Dermis microvascular lymphatic vessel endothelial cell (primary cell): Measurements from ENCODE around the gene SULT4A1. TPM values are rescaled to one million over a fixed set of nuclear protein-coding genes. Genes with fewer than 3 reads are reported as not detected.

Experiments used
- DNase-seq, 2 donors: peaks; one replicate each; pipeline versions ENCODE4 v3.0.0 to v3.0.0-alpha.2; 2010; ENCODE audit warnings: low read depth in 2 of 2
- total RNA-seq: library from RNA; depleted of rRNA; stranded (reverse); fragments of >200 nt; gene quantifications from 2 replicates; pipeline ENCODE4 v1.2.1, GENCODE V29; 2014

Gene SULT4A1
- total RNA-seq, 1 donor from 2014 or later = not detected

GRCh38 chr22:43812149-43812842 is 50.0 kb downstream of the SULT4A1 start, which contains the start of gene EFCAB6:
Gene EFCAB6 (minus strand): TSS chr22:43812305. CDS start chr22:43782318, 29,987 bp downstream.
- peak; percentile 89 to 90 for DNase-seq

- peak; percentile 36 to 38 for DNase-seq
Observed at GRCh38 chr22:43811777-43812148, 50.5 kb downstream of the SULT4A1 start.

DNA sequence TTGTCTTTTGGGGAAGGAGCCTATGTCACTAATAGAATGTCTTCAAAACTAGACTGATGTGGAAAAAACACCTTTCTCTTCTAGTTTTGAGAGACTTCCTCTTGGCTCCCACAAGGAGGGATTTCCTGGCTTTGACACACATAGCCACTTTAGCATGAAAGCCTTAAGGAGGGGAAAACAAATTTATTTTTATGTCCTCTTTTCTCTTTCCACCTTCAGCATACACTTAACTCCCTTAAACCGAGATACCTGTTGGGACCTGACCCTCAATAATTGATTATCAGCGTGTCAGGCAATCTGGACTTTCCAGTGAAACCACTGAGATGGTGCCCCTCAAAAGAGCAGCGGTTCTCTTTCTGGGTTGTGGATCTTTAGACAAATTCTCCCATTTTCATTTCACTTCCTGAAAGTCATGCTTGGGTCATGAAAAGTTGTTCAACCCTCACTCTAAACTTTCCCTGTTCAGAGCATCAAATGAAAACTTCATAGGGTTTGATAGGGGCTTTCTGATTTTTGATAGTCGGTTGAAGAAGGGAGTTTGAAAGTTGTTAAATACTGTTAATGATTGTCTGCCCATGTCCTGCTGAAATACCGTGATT is 59.3 kb downstream of the SULT4A1 start:
- DNase-seq = no peak

GRCh38 chr22:43800970-43801369 is 61.3 kb downstream of the SULT4A1 start:
- no peak for DNase-seq

DNA sequence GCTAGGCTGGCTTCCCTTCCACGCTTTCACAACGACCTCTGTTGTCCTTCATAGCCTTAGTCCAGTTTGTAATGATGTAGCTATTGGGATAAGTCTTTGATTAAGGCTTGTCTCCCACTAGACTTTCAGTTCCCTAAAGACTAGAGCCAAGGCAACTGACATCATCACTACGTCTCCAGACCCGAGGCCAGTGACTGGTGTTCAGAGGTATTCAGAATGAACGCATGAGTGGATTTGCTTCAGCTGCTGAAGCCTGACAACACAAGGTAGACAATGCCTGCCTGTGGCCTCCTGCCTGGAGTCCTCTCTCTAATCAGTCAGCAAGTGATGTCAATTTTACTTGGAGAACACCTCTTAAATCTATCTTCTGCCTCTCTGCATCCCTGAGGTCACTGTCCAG is 63.8 kb downstream of the SULT4A1 start:
- no peak for DNase-seq

DNA sequence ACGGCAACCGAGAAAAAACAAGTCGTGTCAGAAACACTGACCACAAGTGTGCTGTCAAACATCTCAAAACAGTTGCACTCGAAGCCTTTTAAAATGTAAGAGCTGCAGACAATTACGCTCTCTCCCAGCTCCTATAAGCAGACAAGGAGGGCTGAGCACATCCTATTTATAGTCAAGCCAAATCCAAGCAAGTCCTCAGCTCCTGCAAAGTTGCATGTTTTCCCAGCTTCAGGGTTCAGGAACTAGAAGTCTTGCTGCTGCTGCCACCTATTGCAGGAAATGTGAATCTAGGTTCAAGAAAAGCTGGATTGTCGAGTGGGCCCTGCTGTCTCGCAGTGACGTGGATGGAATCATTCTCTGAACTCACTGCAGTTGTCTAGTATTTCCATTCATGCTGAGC is 65.7 kb downstream of the SULT4A1 start:
- DNase-seq = no peak

DNA sequence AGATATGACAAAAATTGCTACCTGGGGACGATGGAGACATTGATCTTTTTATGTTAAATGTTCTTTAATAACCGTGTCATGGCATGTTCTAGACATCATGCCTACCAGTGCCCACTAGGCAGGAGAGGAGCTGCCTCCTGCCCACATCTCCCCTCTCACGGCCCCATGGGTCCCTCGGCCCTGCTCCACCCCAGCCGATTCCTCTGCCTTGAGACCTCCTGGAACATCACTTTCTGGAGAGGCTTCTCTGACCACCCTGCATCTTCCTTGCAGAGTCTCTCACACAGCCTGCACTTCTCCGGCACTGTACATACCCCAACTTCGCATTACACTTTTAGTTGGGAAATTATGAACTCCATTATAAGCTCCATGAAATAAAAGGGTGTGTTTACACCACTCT is 67.0 kb downstream of the SULT4A1 start:
- no peak for DNase-seq

- DNase-seq = no peak
Observed at GRCh38 chr22:43792905-43793304, 69.4 kb downstream of the SULT4A1 start.

DNA sequence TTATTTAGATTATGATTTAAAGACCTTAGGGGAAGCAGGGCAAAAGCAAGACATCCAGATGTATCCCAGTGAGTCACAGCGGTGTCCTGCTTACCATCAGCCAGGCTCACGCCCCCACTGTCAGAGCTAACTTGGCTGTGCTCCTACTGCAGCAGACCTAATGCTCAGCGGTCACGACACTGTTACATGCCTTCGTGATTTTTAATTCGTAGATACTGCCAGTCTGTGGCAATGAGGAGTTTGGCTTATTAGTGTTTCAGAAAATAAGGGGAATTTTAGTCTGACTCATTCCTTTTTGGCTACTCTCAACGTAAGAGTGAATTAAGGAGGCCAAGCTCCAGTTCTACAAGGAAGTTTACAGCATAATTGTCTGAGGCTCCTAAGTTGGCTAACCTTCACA is 72.9 kb downstream of the SULT4A1 start:
- no peak for DNase-seq

- DNase-seq = no peak
Observed at GRCh38 chr22:43783777-43784176, 78.5 kb downstream of the SULT4A1 start.

GRCh38 chr22:43782448-43782847 is 79.9 kb downstream of the SULT4A1 start:
- DNase-seq = no peak

GRCh38 chr22:43777286-43777685 is 85.0 kb downstream of the SULT4A1 start:
- DNase-seq = no peak

DNA sequence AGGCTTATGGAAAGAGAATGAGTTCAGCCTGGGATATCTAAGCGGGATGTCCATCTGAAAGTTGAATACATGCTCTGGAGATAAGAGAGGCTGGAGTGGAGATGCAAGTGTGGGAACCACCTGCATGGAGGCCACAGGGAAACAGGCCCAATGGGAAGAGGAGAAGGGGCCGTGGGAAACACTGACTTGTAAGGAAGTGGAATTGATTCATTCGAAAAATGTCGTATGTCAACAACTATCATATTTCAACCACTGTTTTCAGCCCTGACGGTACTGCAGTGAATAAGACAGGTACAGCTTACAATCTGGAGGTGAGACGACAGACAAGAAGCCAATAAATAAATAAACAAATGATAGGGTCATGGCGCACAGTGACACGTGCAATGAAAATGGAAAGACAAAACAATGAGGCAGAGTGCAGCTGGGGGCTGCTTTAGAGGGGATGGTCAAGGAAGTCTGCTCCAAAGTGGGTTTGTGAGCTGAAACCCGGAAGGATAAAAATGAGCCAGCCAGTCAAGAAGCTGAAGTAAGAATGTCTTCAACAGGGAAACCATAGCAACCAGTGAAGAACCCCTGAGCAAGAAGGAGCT is 86.1 kb downstream of the SULT4A1 start:
- DNase-seq = no peak

Other genes starting within 250 kb of the SULT4A1 start
- 0.13 and 0.38 TPM in 2 replicates for gene EFCAB6, start 50.2 kb downstream of the SULT4A1 start, total RNA-seq
- not detected in 2 replicates for gene PNPLA5, start 29.5 kb upstream of the SULT4A1 start, total RNA-seq
- gene PNPLA3, start 61.3 kb upstream of the SULT4A1 start, total RNA-seq = 0.76 and 0.90 TPM in 2 replicates
- 43.9 and 44.3 TPM in 2 replicates for gene SAMM50, start 92.9 kb upstream of the SULT4A1 start, total RNA-seq
- 39.2 and 77.8 TPM in 2 replicates for gene PARVB, start 161.8 kb upstream of the SULT4A1 start, total RNA-seq